Dermis blood vessel endothelial cell (primary cell): ENCODE data around the gene FXYD4. TPM values are rescaled to one million over a fixed set of nuclear protein-coding genes. Genes with fewer than 3 reads are reported as not detected.

Source experiments
- DNase-seq: peaks from one replicate; pipeline ENCODE4 v3.0.0; 2010
- total RNA-seq: library from RNA; depleted of rRNA; stranded (reverse); fragments of >200 nt; gene quantifications from 2 replicates; pipeline ENCODE4 v1.2.3, GENCODE V29; 2014

The FXYD4 gene
- total RNA-seq, 1 donor from 2014 or later, result not detected

- DNase-seq, result no peak
Observed at GRCh38 chr10:43347997-43348396, 23.4 kb upstream of the FXYD4 start.

- peak; percentile 85 for DNase-seq
Observed at GRCh38 chr10:43348511-43349312, 22.7 kb upstream of the FXYD4 start.

GRCh38 chr10:43350156-43350555, 21.3 kb upstream of the FXYD4 start:
- no peak for DNase-seq

GRCh38 chr10:43350686-43351085, 20.8 kb upstream of the FXYD4 start:
- DNase-seq, result no peak

- DNase-seq, result no peak
Observed at GRCh38 chr10:43351301-43351700, 20.1 kb upstream of the FXYD4 start.

GRCh38 chr10:43352951-43353350, 18.5 kb upstream of the FXYD4 start:
- no peak for DNase-seq

- no peak for DNase-seq
Observed at GRCh38 chr10:43353495-43354329, 17.7 kb upstream of the FXYD4 start.

- no peak for DNase-seq
Observed at GRCh38 chr10:43354330-43354635, 17.2 kb upstream of the FXYD4 start.

- no peak for DNase-seq
Observed at GRCh38 chr10:43354879-43355380, 16.5 kb upstream of the FXYD4 start.

- no peak for DNase-seq
Observed at GRCh38 chr10:43355749-43356371, 15.6 kb upstream of the FXYD4 start.

GRCh38 chr10:43360086-43360485, 11.3 kb upstream of the FXYD4 start:
- no peak for DNase-seq

GRCh38 chr10:43361547-43362190, 9.8 kb upstream of the FXYD4 start:
- no peak for DNase-seq

GRCh38 chr10:43362191-43362839, 9.1 kb upstream of the FXYD4 start:
- peak; percentile 83 for DNase-seq

GRCh38 chr10:43365001-43365400, 6.4 kb upstream of the FXYD4 start:
- no peak for DNase-seq

- no peak for DNase-seq
Observed at GRCh38 chr10:43369921-43370320, 1.5 kb upstream of the FXYD4 start.

GRCh38 chr10:43370671-43371215, 693 bp upstream of the FXYD4 start:
- no peak for DNase-seq

- no peak for DNase-seq
Observed at GRCh38 chr10:43372765-43373361, 1.4 kb downstream of the FXYD4 start.

- no peak for DNase-seq
Observed at GRCh38 chr10:43373461-43373860, 2.0 kb downstream of the FXYD4 start.

- no peak for DNase-seq
Observed at GRCh38 chr10:43374194-43374593, 2.8 kb downstream of the FXYD4 start.

- DNase-seq, result no peak
Observed at GRCh38 chr10:43375401-43376020, 4.1 kb downstream of the FXYD4 start.

GRCh38 chr10:43376046-43376635, 4.7 kb downstream of the FXYD4 start:
- no peak for DNase-seq
